HEK293 (cell line): ENCODE results near the gene NEIL1.
A peak's percentile ranks its signal among the peaks of the same experiment; 100 is the strongest.

ENCODE experiments used
- AEBP2 ChIP-seq: fragments of 450-650 bp; formaldehyde crosslinking; IDR thresholded peaks from 2 replicates; pipeline ENCODE4 v1.5.1; 2016; ENCODE audit warnings: missing biosample characterization, missing genetic modification characterization, borderline replicate concordance
- GLI2 ChIP-seq: fragments of 450-650 bp; formaldehyde crosslinking; IDR thresholded peaks from 2 replicates; pipeline ENCODE4; 2017; ENCODE audit warnings: missing biosample characterization, missing genetic modification characterization, low read depth, borderline replicate concordance
- HOXC10 ChIP-seq: sonication (generic); formaldehyde crosslinking; IDR thresholded peaks from 2 replicates; pipeline ENCODE4 v1.8.1; 2023; ENCODE audit warnings: mild to moderate bottlenecking, missing genetic modification reagents
- IKZF3 ChIP-seq: fragments of 450-650 bp; IDR thresholded peaks from 2 replicates; pipeline ENCODE4 v1.5.0; 2018; ENCODE audit warnings: missing biosample characterization, mild to moderate bottlenecking, missing genetic modification characterization, moderate library complexity
- MZF1 ChIP-seq: fragments of 450-650 bp; formaldehyde crosslinking; IDR thresholded peaks from 2 replicates; pipeline ENCODE4 v1.5.1; 2017; ENCODE audit warnings: missing biosample characterization, missing genetic modification characterization, borderline replicate concordance
- PRDM4 ChIP-seq: fragments of 450-650 bp; formaldehyde crosslinking; IDR thresholded peaks from 2 replicates; pipeline ENCODE4 v1.5.1; 2017; ENCODE audit warnings: missing biosample characterization, missing genetic modification characterization
- SP7 ChIP-seq: fragments of 450-650 bp; formaldehyde crosslinking; IDR thresholded peaks from 2 replicates; pipeline ENCODE4 v1.5.1; 2016; ENCODE audit warnings: missing biosample characterization, missing genetic modification characterization
- TCF7L2 ChIP-seq: IDR thresholded peaks from 2 replicates; pipeline ENCODE4 v1.6.1; 2011; ENCODE audit warnings: low read depth, mild to moderate bottlenecking, inconsistent platforms, low read length, moderate library complexity, borderline replicate concordance
- TSHZ1 ChIP-seq: fragments of 450-650 bp; formaldehyde crosslinking; IDR thresholded peaks from 2 replicates; pipeline ENCODE4 v1.5.1; 2016; ENCODE audit warnings: missing biosample characterization, missing genetic modification characterization, borderline replicate concordance
- YY1 ChIP-seq: fragments of 450-650 bp; formaldehyde crosslinking; IDR thresholded peaks from 2 replicates; pipeline ENCODE4 v1.5.1; 2018; ENCODE audit warnings: missing biosample characterization, missing genetic modification characterization
- ZBTB1 ChIP-seq: fragments of 450-650 bp; formaldehyde crosslinking; IDR thresholded peaks from 2 replicates; pipeline ENCODE4 v1.5.1; 2016; ENCODE audit warnings: missing biosample characterization, missing genetic modification characterization
- ZBTB21 ChIP-seq: fragments of 450-650 bp; formaldehyde crosslinking; IDR thresholded peaks from 2 replicates; pipeline ENCODE4 v1.5.1; 2017; ENCODE audit warnings: missing biosample characterization, missing genetic modification characterization
- ZEB2 ChIP-seq: fragments of 450-650 bp; formaldehyde crosslinking; IDR thresholded peaks from 2 replicates; pipeline ENCODE4 v1.5.1; 2016; ENCODE audit warnings: missing biosample characterization, missing genetic modification characterization
- ZNF16 ChIP-seq: fragments of 450-650 bp; formaldehyde crosslinking; IDR thresholded peaks from 2 replicates; pipeline ENCODE4 v1.5.1; 2016; ENCODE audit warnings: low read depth, missing biosample characterization, missing genetic modification characterization
- ZNF223 ChIP-seq: fragments of 450-650 bp; formaldehyde crosslinking; IDR thresholded peaks from 2 replicates; pipeline ENCODE4 v1.5.1; 2016; ENCODE audit warnings: missing biosample characterization, missing genetic modification characterization
- ZNF324 ChIP-seq: fragments of 450-650 bp; formaldehyde crosslinking; IDR thresholded peaks from 2 replicates; pipeline ENCODE4 v1.5.1; 2016; ENCODE audit warnings: missing biosample characterization, missing genetic modification characterization
- ZNF423 ChIP-seq: fragments of 450-650 bp; formaldehyde crosslinking; IDR thresholded peaks from 2 replicates; pipeline ENCODE4 v1.5.1; 2016; ENCODE audit warnings: missing biosample characterization, missing genetic modification characterization
- ZNF501 ChIP-seq: fragments of 450-650 bp; formaldehyde crosslinking; IDR thresholded peaks from 2 replicates; pipeline ENCODE4 v1.5.1; 2016; ENCODE audit warnings: missing biosample characterization, missing genetic modification characterization
- ZNF596 ChIP-seq: fragments of 450-650 bp; IDR thresholded peaks from 2 replicates; pipeline ENCODE4 v1.5.0; 2018; ENCODE audit warnings: missing biosample characterization, mild to moderate bottlenecking, missing genetic modification characterization, moderate library complexity
- ZNF639 ChIP-seq: fragments of 450-650 bp; formaldehyde crosslinking; IDR thresholded peaks from 2 replicates; pipeline ENCODE4 v1.5.1; 2016; ENCODE audit warnings: missing biosample characterization, missing genetic modification characterization
- ZNF645 ChIP-seq: fragments of 450-650 bp; formaldehyde crosslinking; IDR thresholded peaks from 2 replicates; pipeline ENCODE4; 2016; ENCODE audit warnings: missing biosample characterization, missing genetic modification characterization
- ZNF664 ChIP-seq: fragments of 450-650 bp; formaldehyde crosslinking; IDR thresholded peaks from 2 replicates; pipeline ENCODE4 v1.5.1; 2016; ENCODE audit warnings: missing biosample characterization, missing genetic modification characterization
- ZNF701 ChIP-seq: fragments of 450-650 bp; formaldehyde crosslinking; IDR thresholded peaks from 2 replicates; pipeline ENCODE4 v1.5.1; 2016; ENCODE audit warnings: missing biosample characterization, missing genetic modification characterization
- ZNF747 ChIP-seq: fragments of 450-650 bp; formaldehyde crosslinking; IDR thresholded peaks from 2 replicates; pipeline ENCODE4 v1.5.1; 2016; ENCODE audit warnings: missing biosample characterization, missing genetic modification characterization
- ZNF792 ChIP-seq: fragments of 450-650 bp; formaldehyde crosslinking; IDR thresholded peaks from 2 replicates; pipeline ENCODE4 v1.5.1; 2016; ENCODE audit warnings: missing biosample characterization, missing genetic modification characterization
- ZNF830 ChIP-seq: fragments of 450-650 bp; IDR thresholded peaks from 2 replicates; pipeline ENCODE4 v1.5.0; 2018; ENCODE audit warnings: missing biosample characterization, missing genetic modification characterization, low read depth, mild to moderate bottlenecking, moderate library complexity
- ZSCAN23 ChIP-seq: fragments of 450-650 bp; formaldehyde crosslinking; IDR thresholded peaks from 2 replicates; pipeline ENCODE4 v1.5.1; 2016; ENCODE audit warnings: missing biosample characterization, missing genetic modification characterization
- ZSCAN5A ChIP-seq: fragments of 450-650 bp; formaldehyde crosslinking; IDR thresholded peaks from 2 replicates; pipeline ENCODE4 v1.5.1; 2016; ENCODE audit warnings: missing biosample characterization, missing genetic modification characterization

Gene NEIL1

GRCh38 chr15:75347222-75348033, 589 bp downstream of the NEIL1 start (continued):
- peak; percentile 65; the same call in 1 of the 2 replicates for TF ChIP-seq AEBP2 (tag by site-specific recombination)
- TF ChIP-seq ZNF639 (tag by site-specific recombination) = peak; percentile 82
- TF ChIP-seq ZSCAN23 (tag by site-specific recombination) = peak; percentile 74; the same call in 1 of the 2 replicates
- no peak for TF ChIP-seq ZNF596 (tag by site-specific recombination)
- peak; percentile 46; the same call in 1 of the 2 replicates for TF ChIP-seq TSHZ1 (tag by site-specific recombination)
- TF ChIP-seq MZF1 (tag by site-specific recombination) = no peak
- no peak for TF ChIP-seq TCF7L2
- TF ChIP-seq ZNF16 (tag by site-specific recombination) = no peak
- TF ChIP-seq ZEB2 (tag by site-specific recombination) = peak; percentile 95
- peak; percentile 71 for TF ChIP-seq PRDM4 (tag by site-specific recombination)
- no peak for TF ChIP-seq GLI2 (tag by site-specific recombination)
- TF ChIP-seq ZNF645 (tag by site-specific recombination) = no peak; the same call in 1 of the 2 replicates
- TF ChIP-seq ZNF792 = no peak; the same call in 1 of the 2 replicates
- peak; percentile 78; the same call in 1 of the 2 replicates for TF ChIP-seq IKZF3 (tag by site-specific recombination)
- TF ChIP-seq SP7 = peak; percentile 88
- TF ChIP-seq ZNF830 (tag by site-specific recombination) = no peak
- TF ChIP-seq ZSCAN5A (tag by site-specific recombination) = peak; percentile 79
- TF ChIP-seq ZNF223 (tag by site-specific recombination) = no peak
- TF ChIP-seq ZBTB1 (tag by site-specific recombination) = peak; percentile 92; the same call in 1 of the 2 replicates
- no peak for TF ChIP-seq ZBTB21 (tag by site-specific recombination)
- TF ChIP-seq HOXC10 (CRISPR knock-in tag) = no peak
- peak; percentile 74; the same call in 1 of the 2 replicates for TF ChIP-seq ZNF324
- no peak for TF ChIP-seq ZNF747 (tag by site-specific recombination)
- TF ChIP-seq YY1 (tag by site-specific recombination) = 0 out of 2 replicates have a peak, but pooled peaks have one; percentile 36
- peak; percentile 95; the same call in 1 of the 2 replicates for TF ChIP-seq ZNF501 (tag by site-specific recombination)
- no peak for TF ChIP-seq ZNF664 (tag by site-specific recombination)
- peak; percentile 54 for TF ChIP-seq ZNF423 (tag by site-specific recombination)
- no peak for TF ChIP-seq ZNF701 (tag by site-specific recombination)
